ENCODE data around the gene ZBED1.

Gene ZBED1

DNA sequence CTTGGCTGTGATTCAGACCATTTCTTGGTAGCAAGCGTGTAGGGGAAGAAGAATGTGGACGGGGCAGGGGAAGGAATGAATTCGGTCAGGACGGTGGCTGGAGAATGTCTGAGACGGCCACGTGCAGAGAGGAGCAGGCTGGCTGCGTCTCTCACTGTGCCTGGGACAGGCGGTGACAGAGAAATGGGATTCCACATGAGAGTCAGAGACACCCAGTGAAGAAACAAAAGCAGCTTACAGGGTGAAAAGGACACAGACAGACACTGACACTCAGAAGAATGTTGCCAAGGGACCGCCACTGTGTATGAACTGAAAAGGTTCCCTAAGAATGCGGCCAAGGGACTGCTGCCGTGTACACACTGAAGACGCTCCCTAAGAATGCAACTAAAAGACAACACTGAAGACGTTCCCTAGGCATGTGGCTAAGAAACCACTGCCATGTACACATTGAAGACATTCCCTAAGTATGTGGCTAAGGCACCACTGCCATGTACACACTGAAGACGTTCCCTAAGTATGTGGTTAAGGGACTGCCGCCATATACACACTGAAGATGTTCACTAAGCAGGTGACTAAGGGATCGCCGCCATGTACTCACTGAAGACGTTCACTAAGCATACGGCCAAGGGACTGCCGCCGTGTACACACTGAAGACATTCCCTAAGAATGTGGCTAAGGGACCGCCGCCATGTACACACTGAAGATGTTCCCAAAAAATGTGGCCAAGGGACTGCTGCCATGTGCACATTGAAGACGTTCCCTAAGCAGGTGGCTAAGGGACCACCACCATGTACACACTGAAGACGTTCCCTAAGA is 49.1 kb downstream of the ZBED1 start:
- no peak for DNase-seq

DNA sequence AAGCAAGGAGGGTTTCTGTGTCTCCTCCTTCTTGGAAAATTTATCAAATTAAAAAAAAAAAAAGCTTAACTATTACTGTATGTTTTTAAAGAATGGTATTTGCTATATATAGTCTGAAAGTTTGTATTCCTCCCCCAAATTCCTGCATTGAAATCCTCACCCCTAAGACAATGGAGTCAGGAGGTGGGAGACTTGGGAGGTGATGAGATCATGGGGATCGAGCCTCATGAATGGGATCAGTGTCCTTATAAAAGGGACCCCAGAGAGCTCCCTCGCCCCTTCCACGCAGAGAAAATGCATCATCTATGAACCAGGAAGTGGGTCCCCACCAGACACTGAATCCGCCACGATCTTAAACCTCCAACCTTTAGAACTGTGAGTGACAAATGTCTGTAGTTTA is 50.1 kb downstream of the ZBED1 start:
- no peak for DNase-seq

DNA sequence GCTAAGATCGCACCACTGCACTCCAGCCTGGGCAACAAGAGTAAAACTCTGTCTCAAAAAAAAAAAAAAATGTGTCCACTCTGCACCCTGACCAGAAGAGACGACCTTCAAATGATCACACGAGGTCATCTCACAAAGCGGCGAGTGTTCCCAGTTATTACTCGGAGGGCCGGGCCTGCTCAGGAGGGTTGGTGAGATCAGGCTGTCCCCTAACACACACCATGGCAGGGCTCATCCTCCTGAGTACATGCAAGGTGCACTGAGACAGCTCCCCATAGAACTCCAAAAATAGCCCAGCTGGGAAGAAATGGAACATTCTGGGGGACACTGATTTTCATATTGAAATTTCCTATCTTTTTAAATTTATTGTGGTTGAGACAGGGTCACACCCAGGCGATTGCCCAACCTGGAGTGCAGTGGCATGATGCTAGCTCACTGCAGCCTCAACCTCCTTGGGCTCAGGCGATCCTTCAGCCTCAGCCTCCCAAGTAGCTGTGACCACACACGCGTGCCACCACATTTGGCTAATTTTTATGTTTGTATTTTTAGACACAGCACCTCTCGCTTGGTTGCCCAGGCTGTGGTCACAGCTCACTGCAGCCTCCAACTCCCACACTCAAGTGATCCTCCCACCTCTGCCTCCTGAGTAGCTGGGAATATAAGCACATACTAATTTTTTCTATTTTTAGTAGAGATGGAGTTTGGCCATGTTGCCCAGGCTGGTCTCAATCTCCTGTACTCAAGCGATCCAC is 51.5 kb downstream of the ZBED1 start:
- no peak for DNase-seq

DNA sequence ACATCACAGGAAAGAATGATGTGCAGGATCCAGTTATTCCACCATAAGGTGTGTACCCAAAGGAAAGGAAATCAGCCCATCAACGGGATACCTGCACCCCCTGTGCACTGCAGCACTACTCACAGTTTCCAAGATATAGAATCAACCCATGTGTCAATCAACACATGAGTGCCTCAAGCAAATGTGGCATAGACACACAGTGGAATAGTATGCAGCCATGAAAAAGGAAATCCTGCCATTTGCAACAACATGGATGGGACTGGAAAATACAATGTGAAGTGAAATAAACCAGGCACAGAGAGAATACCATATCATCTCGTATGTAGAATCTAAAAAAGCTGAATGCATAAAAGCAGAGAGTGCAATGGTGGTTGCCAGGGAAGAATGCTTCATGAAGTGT is 53.3 kb downstream of the ZBED1 start:
- DNase-seq, result no peak

DNA sequence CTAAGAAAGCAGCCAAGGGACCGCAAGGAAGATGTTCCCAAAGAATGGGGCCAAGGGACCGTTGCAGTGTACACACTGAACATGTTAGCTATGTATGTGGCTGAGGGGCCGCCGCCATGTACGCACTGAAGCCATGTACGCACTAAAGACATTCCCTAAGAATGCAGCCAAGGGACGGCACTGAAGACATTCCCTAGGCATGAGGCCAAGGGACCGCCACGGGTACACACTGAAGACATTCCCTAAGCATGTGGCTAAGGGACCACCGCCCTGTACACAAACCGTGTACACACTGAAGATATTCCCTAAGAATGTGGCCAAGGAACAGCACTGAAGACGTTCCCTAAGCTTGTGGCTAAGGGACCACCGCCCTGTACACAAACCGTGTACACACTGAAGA is 54.0 kb downstream of the ZBED1 start:
- DNase-seq, result no peak

DNA sequence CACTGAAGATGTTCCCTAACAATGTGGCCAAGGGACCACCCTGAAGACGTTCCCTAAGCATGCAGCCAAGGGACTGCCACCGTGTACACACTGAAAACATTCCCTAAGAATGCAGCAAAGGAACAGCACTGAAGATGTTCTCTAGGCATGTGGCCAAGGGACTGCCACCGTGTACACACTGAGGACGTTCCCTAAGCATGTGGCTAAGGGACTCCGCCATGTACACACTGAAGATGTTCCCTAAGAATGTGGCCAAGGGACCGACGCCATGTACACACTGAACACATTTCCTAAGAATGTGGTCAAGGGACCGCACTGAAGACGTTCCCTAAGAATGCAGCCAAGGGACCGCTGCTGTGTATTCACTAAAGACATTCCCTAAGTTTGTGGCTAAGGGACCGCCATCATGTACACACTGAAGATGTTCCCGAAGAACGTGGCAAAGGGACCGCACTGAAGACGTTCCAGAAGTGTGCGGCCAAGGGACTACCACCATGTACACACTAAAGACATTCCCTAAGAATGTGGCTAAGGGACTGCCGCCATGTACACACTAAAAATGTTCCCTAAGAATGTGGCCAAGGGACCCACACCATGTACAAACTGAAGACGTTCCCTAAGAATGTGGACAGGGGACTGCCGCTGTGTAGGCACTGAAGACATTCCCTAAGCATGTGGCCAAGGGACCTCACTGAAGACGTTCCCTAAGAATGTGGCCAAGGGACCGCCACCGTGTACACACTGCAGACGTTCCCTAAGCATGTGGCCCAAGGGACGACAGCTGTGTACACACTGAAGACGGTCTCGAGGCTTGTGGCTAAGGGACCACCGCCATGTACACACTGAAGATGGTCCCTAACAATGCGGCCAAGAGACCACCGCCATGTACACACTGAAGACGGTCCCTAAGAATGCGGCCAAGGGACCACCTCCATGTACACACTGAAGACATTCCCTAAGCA is 54.8 kb downstream of the ZBED1 start:
- DNase-seq, result no peak

DNA sequence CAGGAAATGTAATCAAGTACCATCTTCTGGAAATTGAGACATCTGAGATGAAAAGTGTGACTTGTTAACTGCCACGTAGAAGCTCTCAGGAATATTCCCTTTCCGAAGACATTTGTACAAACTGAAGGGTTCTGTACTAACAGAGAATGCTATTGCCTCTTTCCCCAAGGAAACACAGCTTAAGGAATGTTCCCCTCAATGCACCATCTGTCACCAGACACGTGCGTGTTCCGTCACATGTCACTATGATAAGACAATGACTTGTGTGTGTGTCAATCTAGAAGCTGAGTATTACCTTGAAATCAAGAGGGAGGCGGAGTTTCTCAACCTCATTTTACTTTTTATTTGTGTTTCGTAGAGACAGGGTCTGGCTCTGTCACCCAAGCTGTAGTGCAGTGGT is 58.1 kb downstream of the ZBED1 start:
- DNase-seq, result no peak

DNA sequence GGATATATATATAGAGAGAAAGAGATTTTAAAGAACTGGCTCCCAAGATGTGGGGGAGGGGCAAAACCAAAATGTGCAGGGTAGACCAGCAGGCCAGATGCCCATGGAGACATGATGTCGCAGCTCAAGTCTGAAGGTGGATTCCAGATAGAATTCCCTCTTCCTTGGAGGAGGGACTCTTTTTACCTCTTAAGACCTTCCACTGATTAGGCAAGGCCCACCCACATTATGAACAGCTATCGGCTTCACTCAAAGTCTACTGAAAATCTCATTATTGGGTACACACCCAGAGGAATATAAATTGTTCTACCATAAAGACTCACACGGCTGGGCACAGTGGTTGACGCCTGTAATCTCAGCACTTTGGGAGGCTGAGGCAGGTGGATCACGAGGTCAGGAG is 59.3 kb downstream of the ZBED1 start:
- no peak for DNase-seq

DNA sequence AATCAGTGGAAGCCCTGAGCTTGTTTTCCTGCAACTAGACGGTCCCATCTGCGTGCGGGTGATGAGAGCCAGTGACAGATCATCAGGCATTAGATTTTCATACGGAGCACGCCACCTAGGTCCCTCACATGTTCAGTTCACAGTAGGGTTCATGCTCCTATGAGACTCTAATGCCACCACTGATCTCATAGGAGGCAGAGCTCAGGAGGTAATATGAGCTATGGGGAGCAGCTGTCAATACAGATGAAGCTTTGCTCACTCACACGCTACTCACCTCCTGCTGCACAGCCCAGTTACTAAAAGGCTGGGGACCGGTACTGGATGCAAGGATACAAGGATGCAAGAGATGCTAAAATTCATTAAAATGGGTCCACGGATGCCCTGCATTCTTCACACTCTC is 61.2 kb downstream of the ZBED1 start:
- no peak for DNase-seq

Data from OCI-M1 (cell line).